Progenitor cell of endocrine pancreas (in vitro differentiated cells): ENCODE measurements around the gene METTL4. TPM values are rescaled to one million over a fixed set of nuclear protein-coding genes. Genes with fewer than 3 reads are reported as not detected.

Source experiments
- DNase-seq: peaks from one replicate; pipeline ENCODE4 v3.0.0; 2021; ENCODE audit warnings: low spot score; ENCODE audit not compliant: unreplicated experiment
- H3K27ac Mint-ChIP-seq: 2 replicates; pipeline ENCODE4 v1.8.0; 2021; ENCODE audit warnings: mild to moderate bottlenecking, moderate library complexity, mixed read lengths
- H3K27me3 Mint-ChIP-seq: 2 replicates; pipeline ENCODE4 v1.8.0; 2021; ENCODE audit warnings: mixed read lengths
- H3K36me3 Mint-ChIP-seq: 2 replicates; pipeline ENCODE4 v1.8.0; 2022; ENCODE audit warnings: mixed read lengths; ENCODE audit not compliant: insufficient read depth
- H3K4me1 Mint-ChIP-seq: 2 replicates; pipeline ENCODE4 v1.8.0; 2021; ENCODE audit warnings: low read depth, mixed read lengths
- H3K4me3 Mint-ChIP-seq: 2 replicates; pipeline ENCODE4 v1.8.0; 2021; ENCODE audit warnings: low read depth, mild to moderate bottlenecking, moderate library complexity, mixed read lengths
- H3K9me3 Mint-ChIP-seq: 2 replicates; pipeline ENCODE4 v1.8.0; 2021; ENCODE audit warnings: low read depth, mixed read lengths
- CTCF ChIP-seq: fragments of 200-600 bp; sonication (generic); IDR thresholded peaks from one replicate; pipeline ENCODE4 v1.5.0; 2021; ENCODE audit warnings: antibody characterized with exemption, mild to moderate bottlenecking; ENCODE audit not compliant: unreplicated experiment
- total RNA-seq: library from RNA; stranded (reverse); gene quantifications from 2 replicates; pipeline ENCODE4 v1.2.1, GENCODE V29; 2021

METTL4 gene
- total RNA-seq, 1 donor from 2014 or later: 11.2 TPM

DNA sequence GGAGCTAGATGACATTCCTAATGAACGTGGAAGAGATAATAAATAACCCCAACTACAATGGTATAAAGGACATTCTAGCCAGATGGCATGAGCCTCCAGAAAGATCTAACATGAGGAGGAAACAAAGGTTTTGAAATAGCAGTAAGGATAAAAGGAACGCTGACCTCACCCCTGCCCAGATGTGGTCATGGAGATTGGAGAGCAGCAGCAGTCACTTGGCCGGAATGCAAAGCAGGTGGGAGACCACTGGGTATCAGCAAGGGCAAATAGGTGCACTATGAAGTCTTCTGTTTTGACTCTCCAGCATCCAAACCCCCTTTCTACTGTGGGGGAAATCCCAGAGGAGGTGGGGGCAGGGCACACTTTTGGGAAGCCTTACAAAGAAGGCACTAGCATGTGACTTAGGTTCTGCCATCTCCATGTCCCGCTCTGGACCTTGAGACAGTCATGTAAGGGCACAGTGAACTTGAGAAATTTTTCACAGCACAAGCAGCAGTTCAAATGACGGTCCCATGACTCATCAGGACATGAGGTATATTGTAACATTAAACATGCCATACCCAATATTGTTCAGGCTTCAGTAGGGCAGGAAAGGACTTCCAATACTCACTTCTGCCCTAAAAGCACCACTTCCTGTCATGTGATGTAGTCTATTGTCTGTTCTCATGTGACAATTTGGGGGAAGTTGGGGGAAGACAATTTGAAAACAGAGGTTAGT lies 55.2 kb downstream of the METTL4 start:
- H3K4me3 Mint-ChIP-seq: no peak overlapping the region
- peaks cover 14% of the 10 kb centered on the region for H3K4me1 Mint-ChIP-seq
- no peak overlapping the region for H3K27ac Mint-ChIP-seq
- H3K36me3 Mint-ChIP-seq: no peaks in the 10 kb centered on the region
- H3K27me3 Mint-ChIP-seq: peaks cover 16% of the 10 kb centered on the region
- no peak for DNase-seq
- no peak for TF ChIP-seq CTCF
- no peaks in the 10 kb centered on the region for H3K9me3 Mint-ChIP-seq

DNA sequence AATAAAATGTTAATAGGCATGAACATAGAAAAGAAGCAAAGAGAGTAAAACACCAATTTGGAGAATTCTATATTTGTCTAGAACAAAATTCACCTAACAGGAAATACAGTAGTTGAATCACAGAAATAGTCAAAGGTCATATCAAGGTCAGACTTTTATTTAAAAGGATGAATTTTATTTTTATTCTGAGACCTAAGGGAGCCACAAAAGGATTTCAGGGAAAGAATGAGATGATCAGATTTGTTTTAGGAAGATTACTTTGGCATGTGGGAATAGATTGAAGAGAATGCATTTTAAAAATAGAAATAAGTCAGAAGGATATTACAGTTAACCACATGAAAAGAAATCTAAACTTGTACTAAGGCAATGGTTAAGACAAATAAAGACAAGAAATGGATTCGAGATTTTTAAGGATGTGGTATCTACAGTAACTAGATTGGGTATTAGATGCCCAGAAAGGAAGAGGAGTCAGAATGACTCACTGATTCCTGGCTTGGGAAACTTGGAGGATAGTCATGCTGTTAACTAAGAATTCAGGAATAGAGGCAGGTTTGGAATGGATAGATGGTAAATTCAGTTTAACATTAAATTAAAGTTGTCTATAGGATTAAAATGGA lies 56.0 kb downstream of the METTL4 start:
- peaks cover 14% of the 10 kb centered on the region for H3K4me1 Mint-ChIP-seq
- DNase-seq: no peak
- no peaks in the 10 kb centered on the region for H3K9me3 Mint-ChIP-seq
- H3K27ac Mint-ChIP-seq: no peak overlapping the region
- peaks cover 11% of the 10 kb centered on the region for H3K27me3 Mint-ChIP-seq
- TF ChIP-seq CTCF: no peak
- no peak overlapping the region for H3K4me3 Mint-ChIP-seq
- H3K36me3 Mint-ChIP-seq: no peaks in the 10 kb centered on the region

DNA sequence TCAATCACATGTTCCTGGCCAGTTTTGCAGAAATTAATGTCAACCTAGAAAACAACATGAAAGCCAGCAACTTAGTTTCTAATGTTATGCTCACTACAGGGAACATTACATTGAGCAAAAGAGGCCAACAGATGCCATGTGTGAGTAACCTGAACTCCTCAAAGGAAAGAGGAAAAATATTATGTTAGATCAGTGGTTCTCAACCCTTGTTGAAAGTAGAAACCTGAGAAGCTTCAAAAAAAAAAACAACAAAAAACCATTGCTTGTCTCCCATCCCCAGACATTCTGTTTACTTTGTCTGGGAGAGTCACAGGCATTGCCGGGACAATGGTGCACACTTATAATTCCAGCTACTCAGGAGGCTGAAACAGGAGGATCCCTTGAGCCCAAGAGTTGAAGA lies 57.7 kb downstream of the METTL4 start:
- H3K9me3 Mint-ChIP-seq: no peaks in the 10 kb centered on the region
- H3K4me1 Mint-ChIP-seq: peaks cover 12% of the 10 kb centered on the region
- DNase-seq: no peak
- no peak for TF ChIP-seq CTCF
- peaks cover 11% of the 10 kb centered on the region for H3K27me3 Mint-ChIP-seq
- no peak overlapping the region for H3K4me3 Mint-ChIP-seq
- H3K27ac Mint-ChIP-seq: no peak overlapping the region
- H3K36me3 Mint-ChIP-seq: no peaks in the 10 kb centered on the region

DNA sequence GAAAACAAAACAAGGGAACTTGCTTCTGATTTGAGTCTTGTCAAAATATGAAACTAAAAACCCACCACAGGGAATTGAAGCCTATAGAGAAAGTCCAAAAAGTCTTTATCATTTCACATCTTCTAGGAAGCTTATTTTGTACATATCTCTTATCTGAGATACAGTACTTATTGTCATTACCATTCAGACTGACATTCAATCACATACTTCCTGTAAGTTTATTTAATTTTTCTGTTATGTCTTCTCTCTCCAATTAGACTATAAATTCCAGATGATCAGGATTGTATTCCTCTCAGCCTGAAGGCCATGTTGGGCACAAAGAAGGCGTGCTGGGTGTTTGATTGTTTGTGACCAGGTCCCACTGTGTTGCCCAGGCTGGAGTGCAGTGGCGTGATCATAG lies 59.2 kb downstream of the METTL4 start:
- DNase-seq: no peak
- no peak for TF ChIP-seq CTCF
- Mint-ChIP-seq H3K4me1 (peaks cover 6% of the 10 kb centered on the region), H3K27ac (no peak overlapping the region), H3K4me3 (no peak overlapping the region), H3K36me3 (no peaks in the 10 kb centered on the region), H3K27me3 (peaks cover 4% of the 10 kb centered on the region), H3K9me3 (no peaks in the 10 kb centered on the region)

DNA sequence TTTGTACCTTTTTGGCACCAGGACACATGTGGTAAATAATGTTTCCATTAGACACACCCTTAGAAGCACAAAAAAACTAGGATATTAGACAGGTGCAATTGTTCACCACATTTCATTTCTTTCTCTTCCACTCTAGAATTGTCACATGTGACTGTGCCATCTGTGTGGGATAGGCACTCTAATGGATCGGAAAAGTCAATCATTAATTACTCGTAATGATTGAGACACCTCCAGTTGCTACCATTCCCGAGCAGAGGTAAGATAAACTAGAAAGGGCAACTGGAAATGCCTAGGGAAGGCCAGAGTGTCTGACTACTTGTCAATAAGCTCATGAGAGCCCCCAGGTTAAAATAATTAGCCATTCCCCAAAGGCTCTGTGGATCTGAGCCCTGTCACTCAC lies 59.9 kb downstream of the METTL4 start:
- Mint-ChIP-seq H3K4me3 (no peak overlapping the region), H3K27me3 (peaks cover 4% of the 10 kb centered on the region), H3K4me1 (peaks cover 6% of the 10 kb centered on the region), H3K27ac (no peak overlapping the region), H3K9me3 (no peaks in the 10 kb centered on the region), H3K36me3 (no peaks in the 10 kb centered on the region)
- DNase-seq: no peak
- TF ChIP-seq CTCF: no peak
